ENCODE measurements around the gene BTD.

BTD gene

DNA sequence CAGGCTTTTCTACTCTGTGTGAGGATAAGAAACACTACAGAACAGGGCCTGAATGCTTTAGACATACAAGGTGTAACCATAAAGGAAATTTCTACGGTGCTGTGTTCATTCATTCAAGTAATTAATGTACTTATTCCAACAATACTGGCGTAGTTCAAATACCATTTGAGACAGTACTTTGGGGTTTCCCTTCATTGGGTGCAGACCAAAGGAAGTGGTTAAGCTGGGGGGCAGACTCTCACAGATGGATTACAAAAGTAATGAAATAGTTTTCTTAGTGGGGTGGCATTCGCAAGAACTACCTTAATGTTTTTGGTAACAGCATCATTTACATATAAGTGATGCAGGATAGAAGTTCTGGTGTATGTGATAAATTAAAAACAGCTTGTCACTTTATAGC, 65.9 kb downstream of the BTD start:
- TF ChIP-seq JUND (IDR thresholded peaks at IDR 0.05; ENCODE audit: low read depth): no peak
- no peak for DNase-seq (ENCODE audit: low read depth in 1 of 2, low spot score in 1 of 2)
- in situ Hi-C loops (cut with HindIII; ENCODE audit: low pct_unique_long_range_greater_than_20kb, low sequenced_read_pairs): no loop called here

- no peak for TF ChIP-seq JUND (IDR thresholded peaks at IDR 0.05; ENCODE audit: low read depth)
- DNase-seq (ENCODE audit: low read depth in 1 of 2, low spot score in 1 of 2): no peak
- in situ Hi-C loops (cut with HindIII; ENCODE audit: low pct_unique_long_range_greater_than_20kb, low sequenced_read_pairs): no loop called here
These were observed 72.0 kb downstream of the BTD start for GRCh38 chr3:15673536-15673935.

GRCh38 chr3:15676259-15676658, 74.7 kb downstream of the BTD start:
- DNase-seq (ENCODE audit: low read depth in 1 of 2, low spot score in 1 of 2): no peak
- no peak for TF ChIP-seq JUND (IDR thresholded peaks at IDR 0.05; ENCODE audit: low read depth)
- in situ Hi-C loops (cut with HindIII; ENCODE audit: low pct_unique_long_range_greater_than_20kb, low sequenced_read_pairs): no loop called here

DNA sequence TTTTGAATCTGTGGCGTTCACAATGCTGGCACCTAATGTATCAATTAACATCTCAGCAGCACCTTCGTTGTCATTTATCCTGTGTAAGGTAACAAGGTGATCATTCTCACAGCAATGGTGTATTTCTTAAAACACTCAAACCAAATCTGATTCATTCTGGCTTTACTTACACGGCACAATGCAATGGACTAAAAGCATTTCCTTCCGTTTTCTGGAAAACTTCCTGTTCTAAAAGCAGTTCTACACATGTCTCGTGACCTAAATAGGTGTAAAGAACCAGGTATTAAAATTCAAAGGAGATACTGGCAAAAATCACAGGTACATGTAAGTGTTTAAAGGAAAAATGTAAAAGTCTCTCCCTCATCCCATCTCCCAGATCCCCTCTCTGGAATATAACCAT, 77.8 kb downstream of the BTD start:
- TF ChIP-seq JUND (IDR thresholded peaks at IDR 0.05; ENCODE audit: low read depth): no peak
- in situ Hi-C loops (cut with HindIII; ENCODE audit: low pct_unique_long_range_greater_than_20kb, low sequenced_read_pairs): no loop called here
- no peak for DNase-seq (ENCODE audit: low read depth in 1 of 2, low spot score in 1 of 2)

DNA sequence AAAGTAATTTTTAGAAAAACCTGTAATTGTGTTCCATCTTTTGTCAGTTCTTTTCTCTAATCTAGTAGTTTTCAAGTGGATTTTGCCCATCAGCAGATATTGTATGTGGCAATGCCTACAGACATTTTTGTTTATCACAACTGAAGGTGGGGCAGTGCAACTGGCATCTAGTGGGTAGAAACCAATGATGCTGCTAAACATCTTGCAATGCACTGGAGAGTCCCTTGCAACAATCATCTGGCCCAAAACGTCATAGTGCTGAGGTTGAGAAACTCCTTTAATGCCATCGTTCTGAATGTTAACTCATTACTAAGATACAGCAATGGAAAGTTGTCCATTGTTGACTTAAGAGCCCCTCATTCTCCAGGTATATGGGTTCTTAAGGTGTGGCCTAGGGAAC, 80.1 kb downstream of the BTD start:
- no peak for DNase-seq (ENCODE audit: low read depth in 1 of 2, low spot score in 1 of 2)
- in situ Hi-C loops (cut with HindIII; ENCODE audit: low pct_unique_long_range_greater_than_20kb, low sequenced_read_pairs): no loop called here

GRCh38 chr3:15682561-15683185, 81.1 kb downstream of the BTD start:
- no peak for DNase-seq (ENCODE audit: low read depth in 1 of 2, low spot score in 1 of 2)
- in situ Hi-C loops (cut with HindIII; ENCODE audit: low pct_unique_long_range_greater_than_20kb, low sequenced_read_pairs): no loop called here
- no peak for TF ChIP-seq JUND (IDR thresholded peaks at IDR 0.05; ENCODE audit: low read depth)

More for the DNA sequence above, 80.1 kb downstream of the BTD start:
- TF ChIP-seq JUND (IDR thresholded peaks at IDR 0.05; ENCODE audit: low read depth): no peak

- in situ Hi-C loops (cut with HindIII; ENCODE audit: low pct_unique_long_range_greater_than_20kb, low sequenced_read_pairs): no loop called here
- TF ChIP-seq JUND (IDR thresholded peaks at IDR 0.05; ENCODE audit: low read depth): no peak
- no peak for DNase-seq (ENCODE audit: low read depth in 1 of 2, low spot score in 1 of 2)
These were observed 81.7 kb downstream of the BTD start for GRCh38 chr3:15683253-15683652.

DNA sequence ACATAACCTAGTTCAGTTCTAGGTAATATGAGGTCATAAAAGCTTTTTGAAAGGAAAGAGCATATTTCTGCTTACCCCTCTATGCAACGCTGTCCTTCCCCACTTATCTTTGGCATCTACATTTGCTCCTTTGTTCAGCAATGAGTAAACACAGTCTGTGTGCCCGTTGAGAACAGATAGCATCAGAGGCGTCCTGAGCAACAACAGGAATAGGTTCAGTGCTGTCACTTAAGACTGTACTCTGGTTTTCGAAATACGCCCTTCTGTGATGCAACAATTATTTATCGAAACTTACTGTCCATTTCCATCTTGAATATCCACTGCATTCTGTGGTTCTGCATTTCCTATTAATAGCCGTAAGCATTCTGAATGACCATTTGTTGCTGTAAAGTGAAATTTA, 84.4 kb downstream of the BTD start:
- in situ Hi-C loops (cut with HindIII; ENCODE audit: low pct_unique_long_range_greater_than_20kb, low sequenced_read_pairs): no loop called here
- peak in 1 of 2 experiments; percentile 76 for DNase-seq (ENCODE audit: low read depth in 1 of 2, low spot score in 1 of 2)
- no peak; the same call in 1 of the 2 replicates for TF ChIP-seq JUND (IDR thresholded peaks at IDR 0.05; ENCODE audit: low read depth)

GRCh38 chr3:15690230-15690629, 88.7 kb downstream of the BTD start:
- in situ Hi-C loops (cut with HindIII; ENCODE audit: low pct_unique_long_range_greater_than_20kb, low sequenced_read_pairs): no loop called here
- no peak for DNase-seq (ENCODE audit: low read depth in 1 of 2, low spot score in 1 of 2)
- no peak for TF ChIP-seq JUND (IDR thresholded peaks at IDR 0.05; ENCODE audit: low read depth)

- DNase-seq (ENCODE audit: low read depth in 1 of 2, low spot score in 1 of 2): no peak
- TF ChIP-seq JUND (IDR thresholded peaks at IDR 0.05; ENCODE audit: low read depth): no peak
- in situ Hi-C loops (cut with HindIII; ENCODE audit: low pct_unique_long_range_greater_than_20kb, low sequenced_read_pairs): no loop called here
These were observed 89.2 kb downstream of the BTD start for GRCh38 chr3:15690748-15691147.

- in situ Hi-C loops (cut with HindIII; ENCODE audit: low pct_unique_long_range_greater_than_20kb, low sequenced_read_pairs): no loop called here
- DNase-seq (ENCODE audit: low read depth in 1 of 2, low spot score in 1 of 2): peak in 1 of 2 experiments; percentile 22
These were observed 91.8 kb downstream of the BTD start for GRCh38 chr3:15693355-15693754.

DNA sequence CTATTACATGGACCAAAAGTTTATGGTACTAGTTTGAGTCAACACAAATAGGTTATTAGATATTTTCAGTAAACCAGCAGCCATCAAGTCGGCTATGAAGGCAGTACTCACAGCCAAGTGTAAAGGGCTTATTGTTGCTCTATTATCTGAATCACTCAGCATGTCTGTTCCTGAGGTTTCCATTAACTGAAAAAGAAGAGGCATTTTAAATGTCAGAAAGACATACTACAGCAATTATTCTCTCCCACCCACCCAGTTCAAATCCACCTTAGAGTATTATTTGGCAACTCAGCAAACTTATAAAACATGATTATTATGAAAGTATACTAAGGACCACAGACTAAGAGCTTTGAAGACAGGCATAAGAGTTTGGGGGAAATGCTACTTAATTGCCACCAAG, 93.1 kb downstream of the BTD start:
- in situ Hi-C loops (cut with HindIII; ENCODE audit: low pct_unique_long_range_greater_than_20kb, low sequenced_read_pairs): no loop called here

More at GRCh38 chr3:15693355-15693754, 91.8 kb downstream of the BTD start:
- no peak for TF ChIP-seq JUND (IDR thresholded peaks at IDR 0.05; ENCODE audit: low read depth)

More for the DNA sequence above, 93.1 kb downstream of the BTD start:
- no peak for TF ChIP-seq JUND (IDR thresholded peaks at IDR 0.05; ENCODE audit: low read depth)
- no peak for DNase-seq (ENCODE audit: low read depth in 1 of 2, low spot score in 1 of 2)

Measured in T47D (cell line).